Stimulated activated memory B cell treated with anti-CD40 and anti-IgM and Interleukin-4, amounts not matched to agents 10 μg/mL and 1 μg/mL and 100 μg/mL, for 72 hours (primary cell): Measurements from ENCODE around the gene RER1.

Experiments
- ATAC-seq: fragments of 150-1000 bp; cut with Tn5 transposase; 2 replicates; pipeline ENCODE4 v1.10.0; 2021
- H3K27ac Mint-ChIP-seq: one replicate; pipeline ENCODE4 v1.8.0; 2022; ENCODE audit warnings: mild to moderate bottlenecking, mixed read lengths
- H3K27me3 Mint-ChIP-seq: one replicate; pipeline ENCODE4 v1.8.0; 2022; ENCODE audit warnings: mixed read lengths
- H3K36me3 Mint-ChIP-seq: one replicate; pipeline ENCODE4 v1.8.0; 2022; ENCODE audit warnings: mixed read lengths
- H3K4me1 Mint-ChIP-seq: one replicate; pipeline ENCODE4 v1.8.0; 2022; ENCODE audit warnings: mixed read lengths
- H3K4me3 Mint-ChIP-seq: one replicate; pipeline ENCODE4 v1.8.0; 2022; ENCODE audit warnings: mild to moderate bottlenecking, moderate library complexity, mixed read lengths
- H3K9me3 Mint-ChIP-seq: one replicate; pipeline ENCODE4 v1.8.0; 2022; ENCODE audit warnings: mixed read lengths

The RER1 gene

DNA sequence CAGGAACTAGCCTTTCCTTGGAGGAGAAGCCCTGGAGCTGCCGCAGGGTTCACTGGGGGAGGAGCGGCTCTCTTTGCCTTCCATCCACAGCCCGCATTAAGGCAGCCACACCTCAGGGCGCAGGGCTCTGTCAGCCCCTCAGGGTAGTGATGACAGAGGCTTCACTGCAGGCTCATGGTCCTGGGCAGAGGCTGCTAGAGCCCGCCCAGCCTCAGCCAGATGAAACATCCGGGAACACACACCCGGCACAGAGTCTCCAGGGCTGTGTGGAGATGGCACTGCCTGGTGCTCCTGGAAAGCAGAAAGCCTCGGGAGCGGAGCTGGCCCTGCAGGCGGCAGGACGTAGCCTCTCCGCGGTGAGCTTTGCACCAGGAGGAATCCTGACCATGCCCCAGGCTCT, 50.1 kb downstream of the RER1 start:
- ATAC-seq = no peak
- Mint-ChIP-seq H3K4me3 (no peak overlapping the region), H3K4me1 (peaks cover 4% of the 10 kb centered on the region), H3K36me3 (no peaks in the 10 kb centered on the region), H3K27me3 (peaks cover 49% of the 10 kb centered on the region), H3K9me3 (no peaks in the 10 kb centered on the region), H3K27ac (no peak overlapping the region)

DNA sequence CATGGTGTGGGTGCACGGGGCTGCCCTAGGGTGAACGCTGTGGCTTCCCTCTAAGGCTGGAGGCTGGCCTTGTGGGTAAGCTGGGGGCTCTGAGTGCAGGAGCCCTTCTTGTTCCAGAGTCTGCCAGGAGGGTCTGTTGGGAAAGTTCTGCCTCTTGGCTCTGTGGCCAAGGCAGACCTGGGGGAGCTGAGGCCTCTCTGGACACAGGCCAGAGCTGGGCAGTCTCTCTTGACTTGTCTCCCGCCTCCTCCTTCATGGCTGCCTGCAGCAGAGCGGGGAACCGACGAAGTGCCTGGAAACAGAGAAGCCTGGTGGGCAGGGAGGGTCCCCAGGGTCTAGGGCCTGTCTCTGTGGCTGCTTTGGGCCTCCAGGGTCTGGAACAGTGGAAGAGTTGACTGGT, 51.0 kb downstream of the RER1 start:
- Mint-ChIP-seq H3K4me1 (peaks cover 8% of the 10 kb centered on the region), H3K36me3 (no peaks in the 10 kb centered on the region), H3K4me3 (no peak overlapping the region), H3K27ac (no peak overlapping the region), H3K9me3 (no peaks in the 10 kb centered on the region), H3K27me3 (peaks cover 42% of the 10 kb centered on the region)
- ATAC-seq = no peak

DNA sequence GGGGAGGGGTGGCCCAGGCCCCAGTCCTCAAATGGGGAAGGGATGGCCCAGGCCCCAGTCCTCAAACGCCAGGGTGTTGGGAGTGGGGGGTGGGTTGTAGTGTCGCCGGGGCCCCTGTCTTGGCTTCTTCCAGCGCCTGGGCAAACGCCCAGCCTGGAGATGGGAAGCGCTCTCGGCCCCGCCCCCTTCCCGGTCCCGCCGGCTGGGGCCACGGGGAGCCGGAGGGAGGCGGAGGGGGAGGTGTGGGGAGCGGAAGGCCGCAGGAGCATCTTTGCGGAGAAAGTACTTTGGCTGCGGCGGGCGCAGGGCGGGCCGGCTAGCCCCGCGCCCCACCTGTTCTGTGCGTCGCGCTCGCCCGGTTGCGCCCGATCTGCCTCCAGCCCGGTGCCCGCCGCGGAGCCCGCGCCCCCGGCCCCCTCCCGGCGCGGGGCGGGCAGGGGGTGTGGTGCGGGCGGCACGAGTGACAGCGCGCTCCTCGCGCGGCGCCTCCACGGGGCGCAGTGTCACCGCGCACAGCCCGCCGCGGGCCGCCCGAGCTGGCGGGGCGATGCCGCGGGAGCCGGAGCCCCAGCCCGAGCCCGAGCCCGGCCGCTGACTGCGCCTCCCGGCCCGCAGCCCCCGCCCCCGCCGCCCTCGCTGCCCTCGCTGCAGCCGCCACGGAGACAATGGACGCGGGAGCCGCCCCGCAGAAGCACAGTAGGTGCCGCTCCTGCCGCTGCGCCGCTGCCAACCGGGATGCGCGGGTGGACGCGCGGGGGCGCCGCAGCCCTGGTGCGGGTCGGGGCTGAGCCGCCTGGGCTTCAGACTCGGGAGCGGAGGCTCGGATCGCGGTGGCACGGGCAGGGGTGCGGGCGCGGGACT, 51.9 kb downstream of the RER1 start:
- Mint-ChIP-seq H3K4me1 (peaks cover 8% of the 10 kb centered on the region), H3K27me3 (peaks cover 33% of the 10 kb centered on the region), H3K9me3 (no peaks in the 10 kb centered on the region), H3K36me3 (no peaks in the 10 kb centered on the region), H3K27ac (no peak overlapping the region), H3K4me3 (no peak overlapping the region)
- ATAC-seq = no peak

DNA sequence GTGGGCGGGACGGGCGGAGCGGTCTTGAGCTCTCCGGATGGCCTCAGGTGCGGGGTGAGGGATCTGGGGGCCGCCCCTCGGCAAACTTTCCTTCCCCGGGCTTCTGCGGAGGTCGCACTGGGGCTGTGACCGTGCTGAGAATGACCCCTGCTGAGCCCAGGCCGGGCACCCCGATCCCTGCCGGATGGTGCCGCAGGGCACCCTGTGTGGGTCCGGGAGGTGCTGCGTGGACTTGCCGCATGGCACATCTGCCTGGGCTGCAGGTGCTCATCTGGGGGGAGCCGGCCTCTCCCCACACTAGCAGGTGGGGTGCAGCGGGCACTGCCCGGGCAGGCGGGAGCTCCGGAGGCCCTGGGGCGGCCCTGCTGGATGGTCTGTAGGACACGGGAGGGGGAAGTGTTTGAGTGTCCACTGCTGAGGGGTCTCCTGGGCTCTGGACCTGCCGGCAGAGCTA, 52.5 kb downstream of the RER1 start:
- H3K27me3 Mint-ChIP-seq = peaks cover 31% of the 10 kb centered on the region
- no peak overlapping the region for H3K27ac Mint-ChIP-seq
- peaks cover 8% of the 10 kb centered on the region for H3K4me1 Mint-ChIP-seq
- H3K36me3 Mint-ChIP-seq = no peaks in the 10 kb centered on the region
- no peaks in the 10 kb centered on the region for H3K9me3 Mint-ChIP-seq
- ATAC-seq = no peak
- no peak overlapping the region for H3K4me3 Mint-ChIP-seq

DNA sequence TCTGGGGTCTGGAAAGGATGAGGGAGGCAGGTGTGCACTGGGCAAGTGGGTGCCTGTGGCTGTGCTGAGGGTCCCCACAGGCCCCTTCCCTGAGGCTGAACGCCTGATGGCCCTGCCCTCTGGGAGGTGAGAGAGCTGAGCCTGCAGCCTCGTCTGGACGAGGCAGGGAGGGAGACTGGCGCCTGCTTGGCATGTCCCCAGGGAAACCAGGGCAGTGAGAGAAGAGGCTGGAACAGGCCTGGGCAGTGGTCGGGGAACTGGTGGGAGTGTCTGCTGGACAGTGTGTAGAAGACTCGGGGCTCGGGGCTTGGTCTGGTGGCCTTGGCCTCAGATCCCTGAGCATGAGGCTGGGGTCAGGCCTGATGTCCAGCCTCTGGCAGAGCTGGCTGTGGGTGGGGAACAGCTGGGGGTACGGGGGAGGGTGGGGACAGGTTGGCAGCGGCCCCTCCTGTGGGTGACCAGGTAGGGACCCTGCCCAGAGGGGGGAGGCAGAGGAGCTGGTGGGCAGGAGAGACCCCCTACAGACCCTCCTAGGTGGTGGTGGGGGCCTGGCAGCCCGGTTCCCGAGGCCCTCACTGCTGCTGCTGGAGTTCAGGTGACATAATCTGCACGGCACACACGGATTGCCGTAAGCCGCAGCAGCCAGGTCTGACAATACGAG, 53.7 kb downstream of the RER1 start:
- no peak overlapping the region for H3K27ac Mint-ChIP-seq
- no peak for ATAC-seq
- H3K4me3 Mint-ChIP-seq = no peak overlapping the region
- H3K4me1 Mint-ChIP-seq = peaks cover 8% of the 10 kb centered on the region
- no peaks in the 10 kb centered on the region for H3K9me3 Mint-ChIP-seq
- H3K36me3 Mint-ChIP-seq = no peaks in the 10 kb centered on the region
- H3K27me3 Mint-ChIP-seq = peaks cover 31% of the 10 kb centered on the region

DNA sequence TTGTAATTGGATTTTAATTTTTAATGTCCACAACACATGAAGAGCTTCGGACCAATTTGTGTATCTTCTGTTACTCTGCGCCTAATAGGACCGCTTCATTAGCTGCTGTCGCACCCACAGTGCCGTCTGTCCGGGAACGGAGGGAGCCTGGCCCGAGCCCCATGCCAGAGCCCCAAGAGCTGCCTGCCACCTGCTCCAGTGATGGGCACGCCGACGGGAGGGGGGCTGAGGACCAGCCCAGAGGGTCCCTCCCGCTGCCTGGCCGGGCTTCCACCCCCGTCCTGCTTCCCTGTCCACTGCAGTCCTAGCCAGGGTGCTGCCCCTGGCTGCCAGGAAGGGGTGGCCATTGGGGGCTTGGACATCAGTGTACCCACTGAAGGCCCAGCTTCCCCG, 54.2 kb downstream of the RER1 start:
- Mint-ChIP-seq H3K9me3 (no peaks in the 10 kb centered on the region), H3K27ac (no peak overlapping the region), H3K36me3 (no peaks in the 10 kb centered on the region), H3K4me1 (peaks cover 8% of the 10 kb centered on the region), H3K27me3 (peaks cover 31% of the 10 kb centered on the region), H3K4me3 (no peak overlapping the region)
- no peak for ATAC-seq

DNA sequence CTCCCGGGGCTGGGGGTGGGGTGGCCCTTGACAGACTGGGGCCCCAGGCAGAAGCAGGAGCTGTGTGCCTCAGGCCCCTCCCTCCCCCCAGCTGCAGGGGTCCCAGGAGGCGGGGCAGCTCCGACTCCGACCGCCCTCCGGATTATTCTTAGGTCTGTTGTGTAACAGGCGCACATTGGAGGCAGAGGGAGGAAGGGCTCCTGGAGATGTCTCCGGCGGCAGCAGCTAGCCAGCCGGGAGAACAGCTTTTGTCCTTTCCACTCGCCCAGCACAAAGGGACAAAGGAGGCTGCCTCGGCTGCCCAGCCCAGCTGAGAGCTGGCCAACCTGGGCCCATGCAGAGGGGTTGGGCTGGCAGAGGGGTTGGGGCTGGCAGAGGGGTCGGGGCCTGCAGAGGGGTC, 54.8 kb downstream of the RER1 start:
- Mint-ChIP-seq H3K27ac (no peak overlapping the region), H3K27me3 (peaks cover 29% of the 10 kb centered on the region), H3K9me3 (no peaks in the 10 kb centered on the region), H3K4me3 (no peak overlapping the region), H3K4me1 (peaks cover 8% of the 10 kb centered on the region), H3K36me3 (no peaks in the 10 kb centered on the region)
- ATAC-seq = no peak

DNA sequence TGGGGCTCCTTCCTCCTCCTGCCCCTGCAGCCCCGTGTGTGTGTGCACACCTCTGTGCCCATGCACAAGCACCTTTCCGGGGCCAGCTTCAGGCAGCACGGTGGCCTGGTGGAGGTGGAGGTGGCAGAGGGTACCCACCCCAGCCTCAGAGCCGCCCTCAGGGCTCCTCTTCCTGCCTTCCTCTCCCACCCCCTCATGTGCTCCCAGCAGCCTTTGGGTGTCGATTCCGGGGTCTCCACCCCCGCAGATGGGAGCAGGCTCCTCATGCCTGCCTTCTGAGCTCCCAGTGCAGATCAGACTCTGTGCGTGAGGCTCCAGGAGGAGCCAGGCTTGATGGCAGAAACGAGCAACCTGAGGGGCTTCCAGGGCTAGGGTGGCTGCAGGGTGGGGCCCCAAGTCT, 55.2 kb downstream of the RER1 start:
- Mint-ChIP-seq H3K4me3 (no peak overlapping the region), H3K27ac (no peak overlapping the region), H3K36me3 (no peaks in the 10 kb centered on the region), H3K4me1 (peaks cover 8% of the 10 kb centered on the region), H3K9me3 (no peaks in the 10 kb centered on the region), H3K27me3 (peaks cover 25% of the 10 kb centered on the region)
- ATAC-seq = no peak

DNA sequence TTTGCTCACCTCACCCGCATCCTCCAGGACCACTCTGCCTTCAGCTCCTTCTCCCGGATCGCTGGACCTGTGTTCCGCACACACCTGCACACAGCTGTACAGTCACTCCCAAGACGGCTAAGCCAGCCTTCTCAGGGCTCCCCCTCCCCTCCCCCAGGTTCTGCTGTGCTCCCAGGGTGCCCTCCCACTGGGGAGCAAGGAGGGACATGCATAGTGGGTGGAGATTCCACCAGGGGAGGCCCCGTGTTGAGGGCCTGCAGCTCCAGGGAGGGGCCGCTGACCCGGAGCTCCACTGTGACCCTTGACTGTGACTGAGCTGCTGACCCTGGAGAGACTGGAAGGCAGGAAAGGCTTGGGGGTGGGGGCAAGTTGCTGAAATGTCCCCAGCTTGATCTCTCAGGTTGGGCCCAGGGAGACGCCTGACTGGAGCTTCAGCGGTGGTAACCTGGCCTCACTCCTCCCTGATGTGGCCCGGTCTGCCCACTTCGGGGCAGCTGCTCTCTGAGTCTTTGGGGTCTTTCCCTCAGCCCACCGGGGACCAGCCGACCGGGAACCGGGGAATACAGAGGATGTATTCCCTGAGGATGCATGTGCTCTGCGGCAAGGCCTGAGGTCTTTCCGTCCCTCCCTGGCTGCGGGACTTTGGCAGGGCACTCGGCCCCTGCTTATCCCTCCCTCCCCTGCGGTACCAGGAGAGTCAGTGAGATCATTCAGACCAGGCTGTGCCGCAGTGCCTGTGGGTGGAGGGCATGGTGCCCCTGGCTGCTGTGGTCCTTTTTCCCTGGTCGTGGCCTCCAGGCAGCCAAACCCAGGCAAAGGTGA, 55.8 kb downstream of the RER1 start:
- Mint-ChIP-seq H3K27ac (no peak overlapping the region), H3K9me3 (no peaks in the 10 kb centered on the region), H3K4me1 (peaks cover 8% of the 10 kb centered on the region), H3K4me3 (no peak overlapping the region), H3K36me3 (no peaks in the 10 kb centered on the region), H3K27me3 (peaks cover 21% of the 10 kb centered on the region)
- ATAC-seq = no peak

DNA sequence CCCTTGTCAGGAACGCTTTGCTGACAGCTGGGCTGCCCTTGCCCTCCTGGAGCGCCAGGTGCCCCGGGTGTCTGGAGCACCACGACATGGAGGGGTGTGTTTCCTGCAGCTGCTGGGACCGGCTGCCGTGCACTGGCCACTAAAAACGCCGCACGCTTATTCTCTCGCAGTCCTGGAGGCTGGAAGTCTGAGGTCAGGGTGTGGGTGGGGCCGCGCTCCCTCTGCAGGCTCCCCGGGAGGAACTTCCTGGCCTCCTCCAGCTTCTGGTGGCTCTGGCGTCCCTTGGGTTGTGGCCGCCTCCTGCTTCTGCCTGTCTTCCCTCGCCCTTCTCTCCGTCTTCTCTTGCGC, 56.4 kb downstream of the RER1 start:
- no peak for ATAC-seq
- peaks cover 8% of the 10 kb centered on the region for H3K4me1 Mint-ChIP-seq
- no peak overlapping the region for H3K4me3 Mint-ChIP-seq
- H3K27me3 Mint-ChIP-seq = peaks cover 21% of the 10 kb centered on the region
- no peak overlapping the region for H3K27ac Mint-ChIP-seq
- H3K36me3 Mint-ChIP-seq = no peaks in the 10 kb centered on the region
- no peaks in the 10 kb centered on the region for H3K9me3 Mint-ChIP-seq

DNA sequence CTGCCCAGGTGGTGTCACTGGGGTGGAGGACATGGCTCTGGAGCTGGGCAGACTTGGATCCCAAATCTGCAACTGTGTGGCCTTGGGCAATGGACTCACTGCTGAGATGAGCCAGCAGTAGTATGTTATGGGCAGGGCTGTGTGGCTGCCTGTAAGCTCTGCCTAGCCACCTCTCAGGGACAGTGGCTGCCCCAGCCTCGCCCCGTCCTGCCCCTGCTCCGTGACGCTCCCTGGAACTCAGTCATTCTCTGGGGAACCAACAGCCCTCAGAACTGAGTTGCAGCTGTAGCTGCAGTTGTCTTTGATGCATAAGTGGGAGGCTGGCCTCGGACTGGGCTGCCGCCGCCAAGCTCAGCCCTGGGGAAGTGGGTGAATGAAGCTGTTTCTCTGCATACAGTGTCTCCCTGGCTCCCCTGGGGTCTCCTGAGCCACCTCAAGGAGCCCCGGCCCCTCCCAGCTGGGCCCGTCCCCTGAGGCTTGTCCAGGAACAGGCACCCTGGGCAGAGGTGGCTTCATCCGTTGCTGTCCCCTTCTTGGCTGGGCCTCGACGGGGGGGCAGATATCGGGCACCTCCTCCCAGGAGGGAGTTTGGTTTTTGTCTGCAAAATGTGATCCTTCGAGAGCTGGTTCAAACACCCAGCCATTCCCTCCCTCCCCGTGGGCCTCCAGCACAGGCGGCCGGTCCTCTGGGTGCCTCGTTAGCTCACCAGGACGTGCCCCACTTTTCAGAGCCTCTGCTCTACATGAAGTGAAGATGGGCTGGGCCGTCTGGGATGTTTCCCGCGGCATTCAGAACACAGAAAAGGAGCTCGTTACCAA, 58.2 kb downstream of the RER1 start:
- H3K9me3 Mint-ChIP-seq = no peaks in the 10 kb centered on the region
- H3K4me3 Mint-ChIP-seq = no peak overlapping the region
- H3K27ac Mint-ChIP-seq = no peak overlapping the region
- peaks cover 23% of the 10 kb centered on the region for H3K27me3 Mint-ChIP-seq
- H3K36me3 Mint-ChIP-seq = no peaks in the 10 kb centered on the region
- ATAC-seq = no peak
- peaks cover 7% of the 10 kb centered on the region for H3K4me1 Mint-ChIP-seq

DNA sequence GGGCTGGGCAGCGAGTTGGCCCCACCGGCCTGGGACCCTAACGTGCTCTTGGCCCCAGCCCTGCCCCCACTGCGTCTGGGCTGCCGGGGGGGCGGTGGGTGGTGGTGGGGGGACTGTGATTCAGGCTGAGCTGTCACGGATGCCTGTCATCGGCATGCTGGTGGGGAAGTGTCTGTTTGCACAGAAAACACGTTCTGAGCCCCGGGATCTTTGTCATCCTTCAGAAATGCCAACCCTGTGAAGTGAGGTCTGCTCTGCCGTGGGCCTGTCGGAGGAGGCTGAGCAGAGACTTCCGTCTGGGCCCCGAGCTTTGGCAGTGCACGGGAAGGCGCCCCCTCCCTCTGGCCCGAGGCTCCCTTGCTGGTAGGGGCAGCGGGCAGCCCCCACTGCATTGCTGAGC, 60.1 kb downstream of the RER1 start:
- Mint-ChIP-seq H3K27ac (no peak overlapping the region), H3K9me3 (no peaks in the 10 kb centered on the region), H3K27me3 (peaks cover 27% of the 10 kb centered on the region), H3K4me3 (no peak overlapping the region), H3K4me1 (peaks cover 11% of the 10 kb centered on the region), H3K36me3 (no peaks in the 10 kb centered on the region)
- no peak for ATAC-seq

DNA sequence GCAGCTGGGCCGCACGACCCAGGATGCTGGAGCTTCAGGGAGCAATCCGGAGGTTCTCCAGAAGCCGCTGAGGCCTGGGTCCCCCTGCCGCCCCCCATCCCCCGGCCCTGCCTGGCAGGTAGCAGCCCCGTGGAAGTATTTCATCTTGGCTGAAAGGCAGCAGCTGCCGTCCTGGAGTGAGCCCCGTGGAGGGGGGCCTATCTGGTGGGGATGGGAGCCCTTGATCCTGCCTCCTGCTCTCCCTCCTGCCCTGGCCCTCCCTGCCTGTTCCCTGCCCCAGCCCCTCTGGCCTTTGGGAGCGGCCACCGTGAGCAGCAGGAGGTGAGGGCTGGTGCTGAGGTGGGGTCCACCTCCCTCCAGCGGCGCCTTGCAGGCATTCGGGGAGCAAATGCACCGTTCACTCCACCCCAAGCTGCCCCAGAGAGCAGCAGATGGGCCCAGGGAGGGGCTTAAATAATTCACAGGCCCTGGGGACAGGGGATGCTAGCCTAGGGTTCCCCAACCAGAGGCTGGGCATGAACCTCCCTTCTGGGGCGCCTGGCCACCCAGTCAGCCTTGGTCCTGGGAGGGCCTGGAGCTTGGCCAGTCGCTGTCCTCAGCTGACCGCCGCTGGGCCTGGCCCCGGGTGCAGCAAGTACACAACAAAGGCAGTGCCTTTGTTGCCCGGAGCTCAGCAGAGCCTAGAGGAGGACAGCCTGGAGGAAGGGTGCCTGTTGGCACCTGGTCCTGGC, 60.7 kb downstream of the RER1 start:
- no peak overlapping the region for H3K4me3 Mint-ChIP-seq
- peaks cover 31% of the 10 kb centered on the region for H3K27me3 Mint-ChIP-seq
- no peak overlapping the region for H3K27ac Mint-ChIP-seq
- H3K9me3 Mint-ChIP-seq = no peaks in the 10 kb centered on the region
- peaks cover 7% of the 10 kb centered on the region for H3K4me1 Mint-ChIP-seq
- no peak for ATAC-seq
- no peaks in the 10 kb centered on the region for H3K36me3 Mint-ChIP-seq

DNA sequence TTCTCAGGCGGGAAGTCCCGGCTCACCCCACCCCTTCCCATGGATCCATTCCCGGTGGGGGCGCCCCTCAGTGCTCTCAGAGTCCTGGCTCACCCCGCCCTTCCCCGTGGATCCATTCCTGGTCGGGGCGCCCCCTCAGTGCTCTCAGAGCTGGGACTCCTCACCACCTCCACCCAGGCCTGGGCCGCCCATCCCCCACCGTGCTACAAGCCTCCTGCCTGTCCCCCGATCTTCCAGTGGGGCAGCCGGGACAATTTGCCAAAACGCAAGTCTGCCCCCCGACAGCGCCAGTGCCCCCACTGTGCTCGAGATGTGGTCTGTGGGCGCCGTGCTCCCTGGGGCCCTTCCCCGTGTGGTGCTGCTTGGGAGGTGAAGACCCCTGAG, 61.3 kb downstream of the RER1 start:
- peaks cover 36% of the 10 kb centered on the region for H3K27me3 Mint-ChIP-seq
- no peak overlapping the region for H3K4me3 Mint-ChIP-seq
- no peak for ATAC-seq
- H3K4me1 Mint-ChIP-seq = peaks cover 7% of the 10 kb centered on the region
- no peaks in the 10 kb centered on the region for H3K36me3 Mint-ChIP-seq
- no peak overlapping the region for H3K27ac Mint-ChIP-seq
- H3K9me3 Mint-ChIP-seq = no peaks in the 10 kb centered on the region
